Mucosa of descending colon (tissue), 3 donors: ENCODE results near the gene TMEM25. TPM values are rescaled to one million over a fixed set of nuclear protein-coding genes. Genes with fewer than 3 reads are reported as not detected.

ENCODE experiments used
- ATAC-seq: fragments of 200-7000 bp; cut with Tn5 transposase; one replicate; pipeline ENCODE4 v1.9.1; 2020; ENCODE audit warnings: mild to moderate bottlenecking, moderate library complexity
- DNase-seq, 3 donors: peaks; one replicate each; pipeline ENCODE4 v3.0.0-alpha.2; 2020
- H3K36me3 ChIP-seq: fragments of 200-600 bp; one replicate; pipeline ENCODE4 v1.8.0; 2021; ENCODE audit warnings: low read depth, mild to moderate bottlenecking
- H3K4me1 ChIP-seq: fragments of 200-600 bp; one replicate; pipeline ENCODE4 v1.8.0; 2021; ENCODE audit warnings: low read depth, mild to moderate bottlenecking
- H3K4me3 ChIP-seq: fragments of 200-600 bp; one replicate; pipeline ENCODE4 v1.8.0; 2021; ENCODE audit warnings: mild to moderate bottlenecking
- H3K9me3 ChIP-seq: fragments of 200-600 bp; one replicate; pipeline ENCODE4 v1.8.0; 2021; ENCODE audit warnings: mild to moderate bottlenecking
- CTCF ChIP-seq: fragments of 200-600 bp; IDR thresholded peaks from one replicate; pipeline ENCODE4 v1.8.0; 2022; ENCODE audit warnings: antibody characterized with exemption, mild to moderate bottlenecking
- intact Hi-C, 2 donors: fragments of 100-400 bp; cut with DNase I in 1 of 2; cut with micrococcal nuclease in 1 of 2; formaldehyde crosslinking; loops; one replicate each; pipeline versions ENCODE4 v1.11.0 to v1.11.1; 2022; cut with DNase I, micrococcal nuclease
- total RNA-seq, 3 donors: library from RNA; stranded (reverse); fragmentation: NEBNext Ultra II Directional in 2 of 3; extraction: Animal tissue kit (Norgen Biotek cat#: 25700) in 2 of 3; gene quantifications; one replicate each; pipeline versions ENCODE4 v1.2.1 to v1.2.4, GENCODE V29; 2021 to 2023
- donor health status: DM: no; HTN: no; CAD: no; lungs with moderate emphysema.
- donor health status: DM: no; HTN: no; CAD: no.
- donor health status: DM: no; HTN: yes; CAD: no.

The TMEM25 gene
- total RNA-seq, 3 donors from 2014 or later = 7.8 to 18.0 (median 8.5) TPM

DNA sequence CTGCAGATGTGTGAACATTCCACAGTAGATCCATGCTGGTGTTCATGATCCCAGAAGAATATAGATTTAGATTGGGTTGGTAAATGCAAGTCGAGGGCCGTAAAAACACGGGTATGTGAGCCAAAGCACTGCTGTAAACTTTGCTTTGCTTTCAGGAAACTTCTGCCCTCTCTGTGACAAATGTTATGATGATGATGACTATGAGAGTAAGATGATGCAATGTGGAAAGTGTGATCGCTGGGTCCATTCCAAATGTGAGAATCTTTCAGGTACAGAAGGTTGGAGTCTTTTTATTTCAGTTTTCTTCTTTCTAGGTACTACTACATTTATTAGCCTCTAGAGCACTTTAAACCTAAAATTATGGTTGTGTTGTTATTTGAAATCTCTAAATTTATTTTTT, 40.0 kb upstream of the TMEM25 start:
- Histone ChIP-seq H3K9me3 (no peaks in the 10 kb centered on the region), H3K36me3 (no peaks in the 10 kb centered on the region), H3K4me3 (no peak overlapping the region), H3K4me1 (no peaks in the 10 kb centered on the region)
- DNase-seq (no peak), ATAC-seq (no peak)
- intact Hi-C loops = loop anchor here in 1 of 2 donors (10.0 kb wide), 1 partner anchor 106 kb away; no protein-coding TSS in a partner anchor
- TF ChIP-seq CTCF = no peak

- DNase-seq (no peak), ATAC-seq (no peak)
- Histone ChIP-seq H3K4me3 (no peak overlapping the region), H3K36me3 (peaks cover 27% of the 10 kb centered on the region), H3K4me1 (no peaks in the 10 kb centered on the region), H3K9me3 (no peaks in the 10 kb centered on the region)
- intact Hi-C loops = loop anchor here (5.0 to 10.0 kb wide), 2 partner anchors 111 to 113 kb away; no protein-coding TSS in a partner anchor
- no peak for TF ChIP-seq CTCF
Observed at GRCh38 chr11:118497831-118498230, 33.2 kb upstream of the TMEM25 start.

- ATAC-seq = no peak
- TF ChIP-seq CTCF = no peak
- Histone ChIP-seq H3K36me3 (peaks cover 28% of the 10 kb centered on the region), H3K9me3 (no peaks in the 10 kb centered on the region), H3K4me1 (no peaks in the 10 kb centered on the region), H3K4me3 (no peak overlapping the region)
- intact Hi-C loops = no loop called here
- DNase-seq = no peak
Observed at GRCh38 chr11:118503216-118503615, 27.8 kb upstream of the TMEM25 start.

DNA sequence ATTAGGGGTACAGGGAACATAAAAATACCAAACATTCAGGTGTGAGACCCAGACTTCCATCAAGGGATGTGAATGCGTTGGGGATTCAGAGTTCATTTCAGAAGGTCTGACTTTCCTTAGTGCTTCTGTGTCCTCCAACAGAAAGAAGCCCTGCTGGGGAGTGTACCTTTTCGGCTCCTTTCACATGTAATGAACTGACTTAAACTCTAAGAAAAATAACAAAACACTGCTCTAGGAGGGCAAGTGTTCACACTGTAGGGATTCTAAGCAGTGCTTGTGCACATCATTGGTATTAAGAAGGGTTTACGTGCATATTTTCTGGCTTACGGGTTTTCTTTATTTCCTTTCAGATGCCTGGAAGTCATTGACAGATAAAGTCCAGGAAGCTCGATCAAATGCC, 19.4 kb upstream of the TMEM25 start:
- intact Hi-C loops = no loop called here
- Histone ChIP-seq H3K4me3 (no peak overlapping the region), H3K9me3 (no peaks in the 10 kb centered on the region), H3K4me1 (no peaks in the 10 kb centered on the region), H3K36me3 (peaks cover 15% of the 10 kb centered on the region)
- DNase-seq (no peak), ATAC-seq (no peak)
- TF ChIP-seq CTCF = no peak

GRCh38 chr11:118514103-118514502, 16.9 kb upstream of the TMEM25 start:
- Histone ChIP-seq H3K4me1 (no peaks in the 10 kb centered on the region), H3K9me3 (no peaks in the 10 kb centered on the region), H3K36me3 (peaks cover 14% of the 10 kb centered on the region), H3K4me3 (no peak overlapping the region)
- no peak for TF ChIP-seq CTCF
- intact Hi-C loops = no loop called here
- DNase-seq = no peak
- ATAC-seq = no peak

- no peak for ATAC-seq
- no peaks in the 10 kb centered on the region for H3K4me1 ChIP-seq
- peaks cover 10% of the 10 kb centered on the region for H3K36me3 ChIP-seq
- no peak for DNase-seq
- H3K4me3 ChIP-seq = no peak overlapping the region
- H3K9me3 ChIP-seq = no peaks in the 10 kb centered on the region
- intact Hi-C loops = no loop called here
- no peak for TF ChIP-seq CTCF
Observed at GRCh38 chr11:118519549-118519948, 11.4 kb upstream of the TMEM25 start.
